ENCODE data around the gene S100A9.

DNA sequence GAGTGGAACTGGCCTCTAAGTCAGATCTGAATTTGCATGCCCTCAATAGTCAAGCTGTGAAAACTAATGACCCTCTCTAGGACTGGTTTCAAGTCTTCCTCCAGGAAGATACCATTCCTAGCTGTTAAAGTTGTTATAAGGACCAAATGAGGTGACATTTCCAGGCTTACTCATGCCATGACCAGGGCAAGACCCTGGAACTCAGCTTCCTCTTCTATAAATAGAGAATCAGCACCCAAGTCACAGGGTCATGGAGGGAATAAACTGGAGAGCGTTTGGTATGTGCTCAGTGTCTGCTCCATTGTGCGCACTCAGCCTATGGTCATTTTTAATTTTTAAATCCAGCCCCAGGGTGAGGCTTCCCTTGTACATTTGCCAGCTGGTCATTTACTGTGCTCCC, 2.5 kb downstream of the S100A9 start:
- TF ChIP-seq, protein P1, sequence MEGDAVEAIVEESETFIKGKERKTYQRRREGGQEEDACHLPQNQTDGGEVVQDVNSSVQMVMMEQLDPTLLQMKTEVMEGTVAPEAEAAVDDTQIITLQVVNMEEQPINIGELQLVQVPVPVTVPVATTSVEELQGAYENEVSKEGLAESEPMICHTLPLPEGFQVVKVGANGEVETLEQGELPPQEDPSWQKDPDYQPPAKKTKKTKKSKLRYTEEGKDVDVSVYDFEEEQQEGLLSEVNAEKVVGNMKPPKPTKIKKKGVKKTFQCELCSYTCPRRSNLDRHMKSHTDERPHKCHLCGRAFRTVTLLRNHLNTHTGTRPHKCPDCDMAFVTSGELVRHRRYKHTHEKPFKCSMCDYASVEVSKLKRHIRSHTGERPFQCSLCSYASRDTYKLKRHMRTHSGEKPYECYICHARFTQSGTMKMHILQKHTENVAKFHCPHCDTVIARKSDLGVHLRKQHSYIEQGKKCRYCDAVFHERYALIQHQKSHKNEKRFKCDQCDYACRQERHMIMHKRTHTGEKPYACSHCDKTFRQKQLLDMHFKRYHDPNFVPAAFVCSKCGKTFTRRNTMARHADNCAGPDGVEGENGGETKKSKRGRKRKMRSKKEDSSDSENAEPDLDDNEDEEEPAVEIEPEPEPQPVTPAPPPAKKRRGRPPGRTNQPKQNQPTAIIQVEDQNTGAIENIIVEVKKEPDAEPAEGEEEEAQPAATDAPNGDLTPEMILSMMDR (IDR thresholded peaks at IDR 0.05; ENCODE audit: low read depth, low read length, poor library complexity, severe bottlenecking), result no peak
- no peak for TF ChIP-seq EZH2phosphoT487 (IDR thresholded peaks at IDR 0.05; ENCODE audit: borderline replicate concordance, low read length)

Measured in DOHH2 (cell line).